ENCODE data around the gene SELENBP1. TPM values are rescaled to one million over a fixed set of nuclear protein-coding genes. Genes with fewer than 3 reads are reported as not detected.

The SELENBP1 gene
- total and polyA plus RNA-seq, 9 of the 15 experiments (the other 6 are each of a cell fraction or from before 2014, with no cell fraction given): 25.8 to 81.2 (median 47.1) TPM

DNA sequence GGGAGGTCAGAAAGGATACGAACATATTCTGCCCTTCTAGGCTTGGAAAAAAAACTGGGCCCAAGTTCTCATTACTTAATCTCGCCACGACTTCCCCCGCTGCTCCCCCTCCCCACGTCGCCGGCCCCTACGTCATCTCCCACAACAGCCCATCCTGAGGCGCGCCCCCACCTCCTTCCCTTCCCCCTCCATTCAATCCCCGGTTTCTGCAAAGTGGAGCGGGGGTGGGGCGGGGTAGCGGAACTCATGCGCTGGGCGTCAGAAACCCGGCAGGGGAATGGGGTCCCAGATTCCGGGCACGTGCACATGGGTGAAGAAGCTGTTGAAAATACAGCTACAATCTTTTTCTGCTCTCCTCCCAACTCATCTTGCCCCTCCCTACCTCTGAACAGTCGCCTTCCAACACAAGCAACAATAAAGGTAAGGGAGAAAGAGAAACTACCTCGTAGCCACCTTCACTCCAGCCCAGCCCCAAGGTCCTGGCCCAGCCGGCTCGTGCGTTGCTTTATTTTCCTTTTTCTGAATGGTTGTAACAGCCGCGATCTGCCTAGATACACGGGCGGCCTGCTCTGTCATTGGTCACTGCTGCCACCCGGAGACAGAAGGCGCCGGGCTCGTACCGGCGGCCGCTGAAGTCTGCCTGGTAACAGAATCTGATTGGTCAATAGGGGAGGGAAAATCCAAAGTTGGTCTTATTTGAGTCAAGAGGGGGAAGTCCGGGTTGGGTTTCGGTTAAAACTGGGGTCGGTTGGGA lies 25.6 kb downstream of the SELENBP1 start, which contains the start of gene RFX5 (continued):
- no peak for TF ChIP-seq TCFL5 (CRISPR knock-in tag; conservative IDR thresholded peaks at IDR 0.05)
- TF ChIP-seq MAFF (IDR thresholded peaks at IDR 0.05; ENCODE audit: low read length): no peak
- peak; percentile 64 for TF ChIP-seq ASH1L (IDR thresholded peaks at IDR 0.05; ENCODE audit: borderline replicate concordance, low read depth, partially characterized antibody)
- TF ChIP-seq MEF2D (tag; conservative IDR thresholded peaks at IDR 0.05; ENCODE audit: low read depth): no peak
- no peak for TF ChIP-seq NCOA2 (IDR thresholded peaks at IDR 0.05; ENCODE audit: partially characterized antibody in 2 of 2)
- TF ChIP-seq TCF7L2 (IDR thresholded peaks at IDR 0.05; ENCODE audit: low read depth, low read length): 0 out of 2 replicates have a peak, but pooled peaks have one; percentile 67
- no peak for TF ChIP-seq GATA2 (CRISPR knock-in tag; IDR thresholded peaks at IDR 0.05)
- TF ChIP-seq KLF16 (IDR thresholded peaks at IDR 0.05): no peak
- TF ChIP-seq GATAD2A (IDR thresholded peaks at IDR 0.05): no peak
- TF ChIP-seq, protein P1, sequence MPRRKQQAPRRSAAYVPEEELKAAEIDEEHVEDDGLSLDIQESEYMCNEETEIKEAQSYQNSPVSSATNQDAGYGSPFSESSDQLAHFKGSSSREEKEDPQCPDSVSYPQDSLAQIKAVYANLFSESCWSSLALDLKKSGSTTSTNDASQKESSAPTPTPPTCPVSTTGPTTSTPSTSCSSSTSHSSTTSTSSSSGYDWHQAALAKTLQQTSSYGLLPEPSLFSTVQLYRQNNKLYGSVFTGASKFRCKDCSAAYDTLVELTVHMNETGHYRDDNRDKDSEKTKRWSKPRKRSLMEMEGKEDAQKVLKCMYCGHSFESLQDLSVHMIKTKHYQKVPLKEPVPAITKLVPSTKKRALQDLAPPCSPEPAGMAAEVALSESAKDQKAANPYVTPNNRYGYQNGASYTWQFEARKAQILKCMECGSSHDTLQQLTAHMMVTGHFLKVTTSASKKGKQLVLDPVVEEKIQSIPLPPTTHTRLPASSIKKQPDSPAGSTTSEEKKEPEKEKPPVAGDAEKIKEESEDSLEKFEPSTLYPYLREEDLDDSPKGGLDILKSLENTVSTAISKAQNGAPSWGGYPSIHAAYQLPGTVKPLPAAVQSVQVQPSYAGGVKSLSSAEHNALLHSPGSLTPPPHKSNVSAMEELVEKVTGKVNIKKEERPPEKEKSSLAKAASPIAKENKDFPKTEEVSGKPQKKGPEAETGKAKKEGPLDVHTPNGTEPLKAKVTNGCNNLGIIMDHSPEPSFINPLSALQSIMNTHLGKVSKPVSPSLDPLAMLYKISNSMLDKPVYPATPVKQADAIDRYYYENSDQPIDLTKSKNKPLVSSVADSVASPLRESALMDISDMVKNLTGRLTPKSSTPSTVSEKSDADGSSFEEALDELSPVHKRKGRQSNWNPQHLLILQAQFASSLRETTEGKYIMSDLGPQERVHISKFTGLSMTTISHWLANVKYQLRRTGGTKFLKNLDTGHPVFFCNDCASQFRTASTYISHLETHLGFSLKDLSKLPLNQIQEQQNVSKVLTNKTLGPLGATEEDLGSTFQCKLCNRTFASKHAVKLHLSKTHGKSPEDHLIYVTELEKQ (CRISPR knock-in tag; IDR thresholded peaks at IDR 0.05): no peak
- TF ChIP-seq ARHGAP35 (IDR thresholded peaks at IDR 0.05; ENCODE audit: partially characterized antibody): no peak
- TF ChIP-seq, protein P2, sequence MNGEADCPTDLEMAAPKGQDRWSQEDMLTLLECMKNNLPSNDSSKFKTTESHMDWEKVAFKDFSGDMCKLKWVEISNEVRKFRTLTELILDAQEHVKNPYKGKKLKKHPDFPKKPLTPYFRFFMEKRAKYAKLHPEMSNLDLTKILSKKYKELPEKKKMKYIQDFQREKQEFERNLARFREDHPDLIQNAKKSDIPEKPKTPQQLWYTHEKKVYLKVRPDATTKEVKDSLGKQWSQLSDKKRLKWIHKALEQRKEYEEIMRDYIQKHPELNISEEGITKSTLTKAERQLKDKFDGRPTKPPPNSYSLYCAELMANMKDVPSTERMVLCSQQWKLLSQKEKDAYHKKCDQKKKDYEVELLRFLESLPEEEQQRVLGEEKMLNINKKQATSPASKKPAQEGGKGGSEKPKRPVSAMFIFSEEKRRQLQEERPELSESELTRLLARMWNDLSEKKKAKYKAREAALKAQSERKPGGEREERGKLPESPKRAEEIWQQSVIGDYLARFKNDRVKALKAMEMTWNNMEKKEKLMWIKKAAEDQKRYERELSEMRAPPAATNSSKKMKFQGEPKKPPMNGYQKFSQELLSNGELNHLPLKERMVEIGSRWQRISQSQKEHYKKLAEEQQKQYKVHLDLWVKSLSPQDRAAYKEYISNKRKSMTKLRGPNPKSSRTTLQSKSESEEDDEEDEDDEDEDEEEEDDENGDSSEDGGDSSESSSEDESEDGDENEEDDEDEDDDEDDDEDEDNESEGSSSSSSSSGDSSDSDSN (IDR thresholded peaks at IDR 0.05; ENCODE audit: borderline replicate concordance in 1 of 2, low read depth in 2 of 2, low read length in 2 of 2): 0 out of 4 replicates have a peak, but pooled peaks of 1 of the 2 experiments have one; percentile 54
- TF ChIP-seq, protein P3, sequence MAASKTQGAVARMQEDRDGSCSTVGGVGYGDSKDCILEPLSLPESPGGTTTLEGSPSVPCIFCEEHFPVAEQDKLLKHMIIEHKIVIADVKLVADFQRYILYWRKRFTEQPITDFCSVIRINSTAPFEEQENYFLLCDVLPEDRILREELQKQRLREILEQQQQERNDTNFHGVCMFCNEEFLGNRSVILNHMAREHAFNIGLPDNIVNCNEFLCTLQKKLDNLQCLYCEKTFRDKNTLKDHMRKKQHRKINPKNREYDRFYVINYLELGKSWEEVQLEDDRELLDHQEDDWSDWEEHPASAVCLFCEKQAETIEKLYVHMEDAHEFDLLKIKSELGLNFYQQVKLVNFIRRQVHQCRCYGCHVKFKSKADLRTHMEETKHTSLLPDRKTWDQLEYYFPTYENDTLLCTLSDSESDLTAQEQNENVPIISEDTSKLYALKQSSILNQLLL (CRISPR knock-in tag; IDR thresholded peaks at IDR 0.05; ENCODE audit: borderline replicate concordance): no peak
- TF ChIP-seq, protein P4, sequence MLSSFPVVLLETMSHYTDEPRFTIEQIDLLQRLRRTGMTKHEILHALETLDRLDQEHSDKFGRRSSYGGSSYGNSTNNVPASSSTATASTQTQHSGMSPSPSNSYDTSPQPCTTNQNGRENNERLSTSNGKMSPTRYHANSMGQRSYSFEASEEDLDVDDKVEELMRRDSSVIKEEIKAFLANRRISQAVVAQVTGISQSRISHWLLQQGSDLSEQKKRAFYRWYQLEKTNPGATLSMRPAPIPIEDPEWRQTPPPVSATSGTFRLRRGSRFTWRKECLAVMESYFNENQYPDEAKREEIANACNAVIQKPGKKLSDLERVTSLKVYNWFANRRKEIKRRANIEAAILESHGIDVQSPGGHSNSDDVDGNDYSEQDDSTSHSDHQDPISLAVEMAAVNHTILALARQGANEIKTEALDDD (IDR thresholded peaks at IDR 0.05): no peak
- TF ChIP-seq ZNF232 (CRISPR knock-in tag; IDR thresholded peaks at IDR 0.05): no peak
- no peak for TF ChIP-seq C11orf30 (IDR thresholded peaks at IDR 0.05; ENCODE audit: low read depth)
- TF ChIP-seq POU5F1 (IDR thresholded peaks at IDR 0.05; ENCODE audit: borderline replicate concordance, low read depth, low read length, partially characterized antibody): no peak
- peak; percentile 72; the same call in 1 of the 2 replicates for TF ChIP-seq OTX1 (CRISPR knock-in tag; IDR thresholded peaks at IDR 0.05)
- TF ChIP-seq ZNF174 (CRISPR knock-in tag; IDR thresholded peaks at IDR 0.05): no peak
- TF ChIP-seq CBFA2T3 (IDR thresholded peaks at IDR 0.05): no peak; the same call in 1 of the 2 replicates
